ENCODE data around the gene FOXP2.

DNA sequence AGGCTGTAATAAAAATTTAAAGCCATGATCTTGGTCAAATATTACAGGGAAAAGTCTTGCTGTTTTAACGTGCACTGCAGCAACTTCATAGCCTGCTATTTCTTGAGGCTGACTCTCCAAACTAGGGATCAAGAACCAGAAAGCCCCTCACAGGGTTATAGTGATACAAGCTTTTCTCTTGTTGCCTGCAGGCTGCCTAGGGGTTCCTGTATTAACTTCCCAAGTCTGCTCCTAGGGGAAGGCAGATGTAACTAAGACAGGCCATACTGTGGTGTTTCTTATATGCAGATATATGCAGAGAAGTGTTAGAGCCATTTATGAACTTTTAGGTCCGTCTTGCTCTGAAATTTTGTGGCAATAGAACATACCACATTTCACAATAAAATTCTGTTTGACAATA is 175.7 kb downstream of the FOXP2 start:
- TF ChIP-seq, protein P1, sequence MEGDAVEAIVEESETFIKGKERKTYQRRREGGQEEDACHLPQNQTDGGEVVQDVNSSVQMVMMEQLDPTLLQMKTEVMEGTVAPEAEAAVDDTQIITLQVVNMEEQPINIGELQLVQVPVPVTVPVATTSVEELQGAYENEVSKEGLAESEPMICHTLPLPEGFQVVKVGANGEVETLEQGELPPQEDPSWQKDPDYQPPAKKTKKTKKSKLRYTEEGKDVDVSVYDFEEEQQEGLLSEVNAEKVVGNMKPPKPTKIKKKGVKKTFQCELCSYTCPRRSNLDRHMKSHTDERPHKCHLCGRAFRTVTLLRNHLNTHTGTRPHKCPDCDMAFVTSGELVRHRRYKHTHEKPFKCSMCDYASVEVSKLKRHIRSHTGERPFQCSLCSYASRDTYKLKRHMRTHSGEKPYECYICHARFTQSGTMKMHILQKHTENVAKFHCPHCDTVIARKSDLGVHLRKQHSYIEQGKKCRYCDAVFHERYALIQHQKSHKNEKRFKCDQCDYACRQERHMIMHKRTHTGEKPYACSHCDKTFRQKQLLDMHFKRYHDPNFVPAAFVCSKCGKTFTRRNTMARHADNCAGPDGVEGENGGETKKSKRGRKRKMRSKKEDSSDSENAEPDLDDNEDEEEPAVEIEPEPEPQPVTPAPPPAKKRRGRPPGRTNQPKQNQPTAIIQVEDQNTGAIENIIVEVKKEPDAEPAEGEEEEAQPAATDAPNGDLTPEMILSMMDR (IDR thresholded peaks at IDR 0.05), result no peak
- TF ChIP-seq EZH2 (IDR thresholded peaks at IDR 0.05; ENCODE audit: borderline replicate concordance, insufficient read depth, low read depth, low read length, poor library complexity, severe bottlenecking), result no peak

Data from B cell (primary cell).